HG03521 (cell line): ENCODE measurements around the gene USP21.
A peak's percentile ranks its signal among the peaks of the same experiment; 100 is the strongest.

Experiments
- ATAC-seq: cut with Tn5 transposase; IDR thresholded peaks from one replicate; pipeline ENCODE4 v1.9.1; 2021; ENCODE audit warnings: mild to moderate bottlenecking, moderate library complexity; ENCODE audit not compliant: unreplicated experiment

The USP21 gene

DNA sequence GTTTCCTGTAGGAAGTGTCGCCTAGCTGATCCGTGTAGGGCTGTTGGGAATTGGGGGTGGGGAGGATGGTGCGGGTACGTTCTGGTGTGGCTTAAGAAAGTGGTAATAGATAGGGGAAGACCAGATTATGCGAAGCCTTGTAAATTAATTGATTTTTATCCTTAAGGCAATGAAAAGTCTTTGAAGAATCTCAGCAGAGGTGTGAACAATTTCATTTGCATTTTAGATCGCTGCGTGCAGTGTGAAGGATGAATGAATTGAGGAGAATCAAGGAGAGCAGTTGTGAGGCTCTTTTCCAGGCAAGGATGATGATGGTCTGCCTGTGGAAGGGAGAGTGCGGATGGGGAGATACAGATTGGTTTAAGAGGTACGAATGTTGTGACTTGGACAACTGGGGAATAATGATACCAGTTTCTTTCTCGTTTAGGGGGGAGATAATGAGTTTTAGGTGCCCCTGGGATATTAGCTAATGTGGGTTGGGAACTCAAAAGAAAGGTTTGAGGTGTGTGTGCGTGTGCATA lies 26.0 kb upstream of the USP21 start:
- ATAC-seq, result no peak

DNA sequence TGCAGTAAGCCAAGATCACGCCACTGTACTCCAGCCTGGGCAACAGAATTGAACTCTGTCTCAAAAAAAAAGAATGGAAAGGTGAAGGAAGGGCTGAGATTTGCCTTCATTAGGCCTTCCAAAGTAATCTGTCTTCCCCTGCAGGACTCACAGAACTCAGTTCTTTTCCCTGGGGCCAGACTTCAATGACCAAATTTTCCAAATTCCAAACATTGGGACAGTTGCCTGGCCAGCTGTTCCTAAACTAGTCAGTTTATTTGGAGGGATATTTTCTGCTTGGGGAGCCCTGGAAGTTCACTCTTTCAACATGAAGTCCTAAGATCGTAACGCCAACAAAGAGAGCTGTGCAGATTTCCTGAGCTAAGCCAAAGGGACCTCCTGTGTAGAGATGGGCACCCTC lies 21.4 kb upstream of the USP21 start:
- ATAC-seq, result no peak

DNA sequence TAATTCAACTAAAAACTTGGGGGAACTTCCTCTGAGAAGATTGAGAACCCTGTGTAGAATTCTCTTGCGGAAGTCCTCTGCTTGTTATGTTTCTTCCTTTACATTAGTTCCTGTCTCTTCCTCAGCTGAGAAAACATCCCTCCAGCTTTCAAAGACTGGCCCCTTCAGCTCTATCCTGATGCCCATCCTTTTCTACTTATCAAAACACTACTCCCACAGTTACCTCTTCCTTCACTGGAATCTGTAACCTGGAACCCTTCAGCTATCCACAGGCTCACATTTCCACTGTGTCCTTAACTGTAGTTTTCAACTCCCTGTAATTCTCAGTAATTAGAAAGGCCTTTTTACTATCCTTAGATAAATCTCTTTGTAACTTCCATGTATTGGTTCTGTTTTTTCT lies 20.9 kb upstream of the USP21 start:
- ATAC-seq, result no peak

DNA sequence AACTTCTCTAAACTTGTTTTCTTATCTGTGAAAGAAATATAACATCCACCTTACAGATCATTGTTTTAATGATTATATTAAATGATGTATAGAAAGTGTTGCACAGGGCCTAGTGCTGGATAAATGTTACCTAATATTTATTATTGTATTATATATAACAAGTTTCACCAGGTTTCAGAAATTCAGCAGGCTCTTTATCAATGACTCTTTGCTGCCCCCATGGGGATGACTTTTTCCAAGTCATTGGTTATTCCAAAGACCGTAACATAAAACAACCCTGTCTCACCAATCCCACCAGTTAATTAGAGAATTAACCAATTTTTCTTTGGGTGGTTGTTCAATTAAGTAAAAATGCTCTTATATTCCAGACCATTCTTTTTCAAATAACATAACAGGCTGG lies 19.5 kb upstream of the USP21 start:
- no peak for ATAC-seq

DNA sequence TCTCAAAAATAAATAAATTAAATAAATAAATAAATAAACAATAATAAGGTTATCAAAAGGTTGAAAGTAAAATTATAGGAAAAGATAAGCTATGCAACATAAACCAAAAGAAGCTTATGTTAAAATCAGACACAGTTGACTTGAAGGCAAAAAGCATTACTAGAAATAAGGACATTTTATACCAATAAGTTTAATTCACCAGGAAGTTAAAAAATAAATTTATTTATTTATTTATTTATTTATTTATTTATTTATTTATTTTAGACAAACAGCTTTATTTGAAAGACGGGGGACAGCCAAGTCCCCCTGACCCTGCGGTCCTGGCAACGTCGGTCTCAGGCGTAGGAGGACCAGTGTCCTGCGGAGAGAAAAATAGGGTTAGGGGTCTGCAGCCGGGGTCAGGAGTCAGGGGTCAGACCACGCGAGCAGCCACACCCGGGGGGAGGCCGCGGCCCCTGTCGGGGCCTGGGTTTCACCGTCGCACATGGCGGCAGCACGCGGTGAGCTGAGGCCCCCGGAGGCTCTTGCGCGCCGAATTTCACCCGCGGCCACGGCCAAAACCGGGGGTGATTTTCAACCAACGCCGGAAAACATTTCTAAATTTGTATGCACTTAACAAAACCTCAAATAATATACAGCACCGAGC lies 18.4 kb upstream of the USP21 start:
- ATAC-seq, result no peak

DNA sequence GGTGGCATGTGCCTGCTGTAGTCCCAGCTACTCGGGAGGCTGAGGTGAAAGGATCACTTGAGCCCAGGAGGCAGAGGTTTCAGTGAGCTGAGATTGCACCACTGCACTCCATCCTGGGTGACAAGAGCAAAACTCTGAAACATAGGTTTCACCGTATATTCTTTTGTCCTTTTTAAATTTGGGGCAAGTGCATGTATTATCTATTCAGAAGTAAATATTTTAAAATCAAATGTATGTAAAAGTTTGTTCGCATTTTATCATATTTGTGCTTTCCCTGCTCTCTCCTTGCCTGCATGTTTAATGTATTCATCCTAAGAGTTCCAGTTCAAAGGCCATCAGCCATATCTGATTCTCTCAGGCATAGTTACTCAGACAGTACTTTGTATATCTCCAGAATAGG lies 13.5 kb upstream of the USP21 start:
- no peak for ATAC-seq

DNA sequence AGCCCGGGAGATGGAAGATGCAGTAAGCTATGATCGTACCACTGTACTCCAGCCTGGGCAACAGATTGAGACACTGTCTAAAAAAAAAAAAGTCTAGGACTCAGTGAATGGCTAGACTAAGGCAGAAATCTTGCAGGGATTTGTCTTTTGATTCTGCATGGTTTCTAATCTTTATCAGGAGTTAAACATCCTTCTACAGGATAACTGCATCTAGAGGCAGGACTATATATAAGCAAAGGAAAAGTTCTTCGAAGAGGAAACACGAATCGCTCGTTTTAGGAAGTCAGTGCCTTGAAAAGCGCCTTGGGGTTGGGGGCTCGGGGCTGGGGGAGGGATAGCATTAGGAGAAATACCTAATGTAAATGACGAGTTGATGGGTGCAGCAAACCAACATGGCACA lies 6.1 kb upstream of the USP21 start:
- no peak for ATAC-seq

DNA sequence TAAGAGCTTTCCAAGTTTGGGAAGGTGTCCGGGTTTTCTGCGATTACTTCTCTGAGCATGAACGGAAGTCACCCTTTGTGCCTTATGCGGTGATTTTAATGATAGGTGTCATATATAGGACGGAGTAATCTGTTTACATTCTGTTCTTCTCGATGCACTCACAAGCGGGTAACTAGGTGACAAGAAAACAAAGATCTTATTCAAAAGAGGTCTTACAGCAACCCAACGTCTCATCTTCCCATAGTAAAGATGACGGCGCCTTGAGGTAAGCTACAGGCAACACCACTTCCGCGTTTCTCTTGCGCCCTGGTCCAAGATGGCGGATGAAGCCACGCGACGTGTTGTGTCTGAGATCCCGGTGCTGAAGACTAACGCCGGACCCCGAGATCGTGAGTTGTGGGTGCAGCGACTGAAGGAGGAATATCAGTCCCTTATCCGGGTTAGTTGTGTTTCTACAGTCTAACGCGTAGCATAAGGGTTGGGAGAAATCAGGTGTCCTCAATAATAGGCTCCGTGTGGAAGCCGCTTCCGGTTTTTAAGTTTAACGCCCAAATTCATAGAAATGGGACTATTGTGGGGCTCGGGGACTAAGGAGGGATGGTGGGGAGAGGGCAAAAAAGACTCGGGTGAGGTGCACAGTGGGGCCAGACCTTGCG lies 5.5 kb upstream of the USP21 start, which contains the start of gene UFC1:
Gene UFC1, plus strand, starts transcription at position 297 of the 656 bp plus-strand sequence. Its CDS starts 20 bp downstream, at position 317.
- ATAC-seq, result peak; percentile 82

DNA sequence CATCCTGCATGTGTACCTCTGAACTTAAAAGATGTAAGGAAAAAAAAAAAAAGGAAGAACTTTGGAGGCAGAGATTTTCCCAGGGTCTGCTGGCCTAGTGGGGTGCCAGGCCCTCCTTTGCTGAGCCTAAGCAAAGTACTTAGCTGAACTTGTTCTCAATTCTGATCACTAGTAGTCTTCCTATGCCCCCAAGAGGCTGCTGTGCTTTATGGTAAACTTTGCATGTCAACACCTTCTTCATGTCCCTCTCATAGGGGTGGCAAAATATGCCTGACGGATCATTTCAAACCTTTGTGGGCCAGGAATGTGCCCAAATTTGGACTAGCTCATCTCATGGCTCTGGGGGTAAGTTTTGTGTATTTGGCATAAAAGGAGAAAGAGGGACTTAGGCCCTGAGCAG lies 1.4 kb upstream of the USP21 start:
- ATAC-seq, result no peak

DNA sequence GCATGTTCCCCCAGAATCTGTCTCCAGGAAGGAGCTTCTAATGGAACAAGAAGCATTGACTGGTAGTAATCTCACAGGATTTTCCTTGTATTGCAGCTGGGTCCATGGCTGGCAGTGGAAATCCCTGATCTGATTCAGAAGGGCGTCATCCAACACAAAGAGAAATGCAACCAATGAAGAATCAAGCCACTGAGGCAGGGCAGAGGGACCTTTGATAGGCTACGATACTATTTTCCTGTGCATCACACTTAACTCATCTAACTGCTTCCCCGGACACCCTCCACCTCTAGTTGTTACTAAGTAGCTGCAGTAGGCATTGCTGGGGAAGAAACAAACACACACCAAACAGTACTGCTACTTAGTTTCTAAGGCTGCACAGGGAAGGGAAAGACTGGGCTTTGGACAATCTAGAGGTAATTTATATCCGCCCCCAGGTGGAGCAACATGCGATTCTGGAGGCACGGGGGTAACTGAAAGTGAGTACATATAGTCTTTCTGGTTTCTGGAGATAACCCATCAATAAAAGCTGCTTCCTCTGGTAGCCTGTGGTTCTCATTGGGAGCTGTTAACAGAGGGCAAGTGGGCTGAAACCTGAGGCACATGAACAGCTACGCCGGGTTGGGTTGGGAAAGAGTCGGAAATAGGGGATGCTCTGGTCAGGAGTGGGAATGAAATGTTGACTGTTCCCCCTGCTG lies 837 bp upstream of the USP21 start:
- ATAC-seq, result no peak

DNA sequence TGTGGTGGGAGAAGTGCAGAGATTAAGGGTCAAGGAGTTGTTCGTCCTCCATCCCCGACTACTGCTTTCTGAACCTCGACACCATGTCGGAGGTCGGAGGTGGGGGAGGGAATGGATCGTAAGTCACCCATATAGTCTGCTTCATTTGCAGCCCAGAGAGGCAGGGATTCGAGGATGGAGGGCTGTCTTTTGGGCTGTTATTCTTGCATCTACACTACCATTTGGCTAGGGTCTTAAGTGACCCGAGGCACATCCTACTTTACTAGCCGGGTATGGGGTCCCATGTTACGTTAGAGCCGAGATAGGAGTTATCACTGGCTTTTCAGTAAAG lies 578 bp downstream of the USP21 start:
- ATAC-seq, result no peak

DNA sequence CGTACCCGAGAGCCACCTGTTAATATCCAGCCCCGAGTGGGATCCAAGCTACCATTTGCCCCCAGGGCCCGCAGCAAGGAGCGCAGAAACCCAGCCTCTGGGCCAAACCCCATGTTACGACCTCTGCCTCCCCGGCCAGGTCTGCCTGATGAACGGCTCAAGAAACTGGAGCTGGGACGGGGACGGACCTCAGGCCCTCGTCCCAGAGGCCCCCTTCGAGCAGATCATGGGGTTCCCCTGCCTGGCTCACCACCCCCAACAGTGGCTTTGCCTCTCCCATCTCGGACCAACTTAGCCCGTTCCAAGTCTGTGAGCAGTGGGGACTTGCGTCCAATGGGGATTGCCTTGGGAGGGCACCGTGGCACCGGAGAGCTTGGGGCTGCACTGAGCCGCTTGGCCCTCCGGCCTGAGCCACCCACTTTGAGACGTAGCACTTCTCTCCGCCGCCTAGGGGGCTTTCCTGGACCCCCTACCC lies 1.4 kb downstream of the USP21 start:
- ATAC-seq, result no peak

DNA sequence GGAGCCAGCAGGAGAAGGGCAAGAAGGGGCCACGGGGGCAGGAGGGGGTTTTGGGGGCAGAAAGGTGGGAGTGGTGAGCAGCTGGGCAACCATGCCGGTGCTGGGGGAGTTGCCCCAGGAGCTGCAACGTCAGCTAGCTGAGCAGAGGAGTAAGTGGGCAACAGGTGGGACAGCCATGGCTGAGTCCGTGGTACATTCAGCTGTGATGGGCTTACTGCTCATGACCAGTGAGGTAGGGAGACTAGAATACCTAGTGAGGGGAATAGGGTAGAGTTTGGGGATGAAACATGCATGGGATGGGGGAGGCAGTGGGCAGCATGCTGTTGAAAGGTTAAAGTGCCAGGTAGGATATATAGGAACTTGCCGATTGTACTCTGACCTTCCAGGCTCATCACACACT lies 2.4 kb downstream of the USP21 start:
- no peak for ATAC-seq

DNA sequence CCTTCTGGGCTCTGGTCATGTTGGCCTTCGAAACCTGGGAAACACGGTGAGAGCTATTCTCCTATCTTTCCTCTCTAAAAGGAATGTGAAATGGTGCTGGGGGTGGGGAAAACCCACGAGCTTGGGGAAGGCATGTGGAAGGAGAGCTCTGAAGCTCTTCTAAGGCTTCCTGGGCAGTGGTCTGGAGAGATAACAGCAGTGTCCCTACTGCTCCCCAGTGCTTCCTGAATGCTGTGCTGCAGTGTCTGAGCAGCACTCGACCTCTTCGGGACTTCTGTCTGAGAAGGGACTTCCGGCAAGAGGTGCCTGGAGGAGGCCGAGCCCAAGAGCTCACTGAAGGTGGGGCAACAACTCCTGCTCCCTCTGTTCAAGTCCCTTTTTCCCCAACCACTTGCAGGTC lies 2.8 kb downstream of the USP21 start:
- no peak for ATAC-seq

DNA sequence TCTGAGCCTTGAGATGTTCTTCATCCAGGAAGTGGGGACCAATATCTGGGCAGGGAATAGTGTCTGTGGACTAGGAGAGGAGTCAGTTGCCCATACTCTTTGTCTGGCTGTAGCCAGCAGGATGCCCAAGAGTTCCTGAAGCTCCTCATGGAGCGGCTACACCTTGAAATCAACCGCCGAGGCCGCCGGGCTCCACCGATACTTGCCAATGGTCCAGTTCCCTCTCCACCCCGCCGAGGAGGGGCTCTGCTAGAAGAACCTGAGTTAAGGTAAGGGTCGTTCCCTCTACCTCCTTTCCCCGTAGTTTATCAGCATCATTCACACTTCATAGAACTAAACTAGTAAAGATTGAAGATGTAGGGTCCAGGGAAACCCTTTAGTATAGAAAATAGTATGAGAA lies 3.5 kb downstream of the USP21 start:
- no peak for ATAC-seq

DNA sequence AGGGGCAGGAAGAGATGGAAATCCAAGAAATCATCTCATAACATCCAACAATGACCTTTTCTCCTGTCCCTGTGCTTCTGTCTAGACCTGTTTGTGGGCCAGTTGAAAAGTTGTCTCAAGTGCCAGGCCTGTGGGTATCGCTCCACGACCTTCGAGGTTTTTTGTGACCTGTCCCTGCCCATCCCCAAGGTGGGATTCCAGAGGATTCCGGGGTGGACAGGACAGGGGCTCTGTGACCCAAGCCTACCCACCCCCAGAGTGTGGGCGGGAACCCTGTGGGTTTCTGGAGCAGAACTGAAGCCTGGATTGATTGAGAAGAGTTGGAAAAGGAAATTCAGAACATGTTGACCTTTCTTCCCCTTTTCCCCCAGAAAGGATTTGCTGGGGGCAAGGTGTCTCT lies 4.5 kb downstream of the USP21 start:
- no peak for ATAC-seq

DNA sequence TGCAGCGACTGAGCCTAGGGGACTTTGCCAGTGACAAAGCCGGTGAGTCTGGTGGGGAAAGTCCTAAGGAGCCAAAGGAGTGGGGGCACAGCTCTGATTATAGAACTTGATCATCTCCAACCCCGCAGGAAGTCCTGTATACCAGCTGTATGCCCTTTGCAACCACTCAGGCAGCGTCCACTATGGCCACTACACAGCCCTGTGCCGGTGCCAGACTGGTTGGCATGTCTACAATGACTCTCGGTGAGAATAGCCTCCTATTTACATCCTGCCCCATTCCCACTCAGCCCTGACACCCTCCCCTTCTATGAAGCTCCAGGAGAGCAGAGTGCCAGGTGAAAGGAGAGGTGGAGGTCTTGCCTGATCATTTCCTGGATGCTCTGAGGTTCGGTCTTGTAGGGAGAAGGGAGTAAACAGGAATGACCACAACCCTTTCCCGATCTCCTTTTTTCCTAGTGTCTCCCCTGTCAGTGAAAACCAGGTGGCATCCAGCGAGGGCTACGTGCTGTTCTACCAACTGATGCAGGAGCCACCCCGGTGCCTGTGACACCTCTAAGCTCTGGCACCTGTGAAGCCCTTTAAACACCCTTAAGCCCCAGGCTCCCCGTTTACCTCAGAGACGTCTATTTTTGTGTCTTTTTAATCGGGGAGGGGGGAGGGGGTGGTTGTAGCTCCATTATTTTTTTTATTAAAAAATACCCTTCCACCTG lies 5.8 kb downstream of the USP21 start:
- ATAC-seq, result no peak

DNA sequence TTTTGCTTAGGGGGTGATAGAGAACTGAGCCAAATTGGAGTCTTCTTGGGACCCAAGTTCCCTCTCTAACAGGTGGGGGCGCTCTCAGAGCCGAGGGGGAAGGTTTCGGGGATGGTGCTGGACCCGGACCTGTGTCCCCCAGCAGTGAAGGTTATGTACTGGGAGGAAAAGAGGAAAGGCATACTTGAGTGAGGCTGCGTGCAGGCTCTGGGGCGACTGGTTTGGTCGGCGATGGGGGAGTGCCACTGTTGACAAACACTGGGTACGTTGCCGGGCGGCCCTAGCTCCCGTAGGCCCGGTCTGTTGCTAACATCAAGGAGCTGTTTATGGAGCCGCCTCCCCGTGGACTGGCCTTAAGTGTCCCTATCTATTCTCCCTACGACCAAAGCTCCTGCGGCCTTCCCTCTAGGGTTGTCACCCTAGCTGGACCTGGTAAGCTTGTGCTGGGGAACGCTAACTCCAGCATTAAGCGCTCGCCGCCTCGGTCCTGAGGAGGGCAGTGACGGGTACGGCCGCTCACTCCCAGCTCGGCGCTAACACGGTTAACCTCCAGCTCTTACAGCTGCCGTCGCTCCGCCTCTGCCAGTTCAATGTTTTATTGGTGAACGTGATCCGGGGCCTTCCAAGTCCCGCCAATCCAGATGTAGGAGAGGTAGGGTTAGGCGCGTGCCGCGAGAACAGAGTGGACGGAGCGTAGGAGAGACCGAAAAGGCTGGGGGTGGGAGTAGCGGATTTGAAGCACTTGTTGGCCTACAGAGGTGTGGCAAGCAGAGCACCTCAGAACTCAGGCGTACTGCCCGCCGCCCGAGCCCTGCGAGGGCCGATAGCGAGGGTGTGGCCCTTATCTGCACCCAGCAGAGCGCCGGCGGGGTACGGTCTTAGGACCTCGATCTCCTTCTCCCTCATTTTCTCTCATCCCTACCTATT lies 6.7 kb downstream of the USP21 start, which contains the start of gene PPOX:
Gene PPOX, plus strand, starts transcription at position 685 of the 927 bp plus-strand sequence. CDS start 422 bp downstream, outside the sequence.
- ATAC-seq, result peak; percentile 83

DNA sequence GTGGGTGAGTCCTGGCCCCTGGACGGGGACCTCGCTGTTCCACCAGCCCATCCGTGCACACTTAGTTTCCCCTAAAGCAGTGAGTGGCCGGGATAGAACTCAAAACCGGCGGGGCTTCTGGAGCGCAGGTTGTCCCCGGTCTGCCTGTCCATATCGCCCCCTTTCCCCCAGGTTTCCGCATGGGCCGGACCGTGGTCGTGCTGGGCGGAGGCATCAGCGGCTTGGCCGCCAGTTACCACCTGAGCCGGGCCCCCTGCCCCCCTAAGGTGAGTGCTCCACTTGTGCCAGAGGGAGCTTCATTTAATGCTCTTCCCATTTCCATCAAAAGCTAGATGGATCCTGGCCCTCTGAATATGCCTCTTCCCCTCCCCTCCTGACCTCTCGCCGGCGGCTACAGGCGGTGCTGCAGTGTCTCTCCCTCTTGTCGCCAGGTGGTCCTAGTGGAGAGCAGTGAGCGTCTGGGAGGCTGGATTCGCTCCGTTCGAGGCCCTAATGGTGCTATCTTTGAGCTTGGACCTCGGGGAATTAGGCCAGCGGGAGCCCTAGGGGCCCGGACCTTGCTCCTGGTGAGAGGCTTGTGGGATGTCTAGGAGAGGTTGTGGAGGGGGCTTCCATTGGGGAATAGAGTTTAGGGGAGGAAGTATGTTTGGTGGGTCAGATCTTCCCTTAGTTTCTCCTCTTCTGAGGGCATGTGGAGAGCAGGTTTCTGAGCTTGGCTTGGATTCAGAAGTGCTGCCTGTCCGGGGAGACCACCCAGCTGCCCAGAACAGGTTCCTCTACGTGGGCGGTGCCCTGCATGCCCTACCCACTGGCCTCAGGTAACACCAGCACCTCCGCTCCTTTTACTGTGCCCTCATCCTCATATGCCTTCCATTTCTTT lies 7.6 kb downstream of the USP21 start:
- no peak for ATAC-seq
